ENCODE data around the gene ZNG1B.
"Not testable (repeated sequence)": the region's sequence is repeated elsewhere in the genome, so short reads cannot be mapped to it uniquely, and the experiment has no call there.

DNA sequence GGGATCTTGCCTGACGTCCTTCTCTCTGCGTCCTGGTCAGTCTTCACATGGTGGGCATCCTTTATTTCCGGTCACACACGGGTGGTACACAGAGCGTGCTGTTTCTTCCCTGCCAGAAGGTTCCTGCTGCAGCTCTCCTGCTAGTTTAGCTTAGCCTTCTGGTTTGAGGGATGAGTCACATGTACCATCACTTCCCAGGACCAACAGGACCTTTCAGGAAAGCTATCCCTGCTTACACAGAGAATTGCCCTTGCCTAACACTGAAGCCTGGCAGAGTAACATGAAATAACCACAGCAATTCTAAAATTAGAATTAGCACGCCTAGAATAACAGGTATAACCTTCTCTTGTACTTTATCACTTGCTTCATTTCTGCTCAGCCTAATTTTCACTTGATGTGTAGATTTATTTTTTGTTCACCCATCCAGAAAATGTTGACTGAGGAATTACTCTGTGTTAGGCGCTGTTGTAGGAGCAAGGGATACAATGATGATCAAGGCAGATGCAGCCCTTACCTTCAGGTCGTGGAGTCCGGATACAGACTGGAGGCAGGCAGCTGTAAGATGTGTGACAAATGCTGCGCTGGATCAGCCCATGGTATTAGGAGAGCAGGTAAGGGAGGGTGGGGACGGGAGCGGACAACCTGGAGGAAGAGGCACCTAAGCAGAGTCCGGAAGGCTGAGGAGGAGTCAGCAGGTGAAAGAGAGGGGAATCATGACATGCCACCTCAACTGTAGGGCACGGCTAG is 70.1 kb downstream of the ZNG1B start:
- TF ChIP-seq EZH2 (IDR thresholded peaks at IDR 0.05; ENCODE audit: borderline replicate concordance, low read length), result not testable (repeated sequence)
- TF ChIP-seq, protein P1, sequence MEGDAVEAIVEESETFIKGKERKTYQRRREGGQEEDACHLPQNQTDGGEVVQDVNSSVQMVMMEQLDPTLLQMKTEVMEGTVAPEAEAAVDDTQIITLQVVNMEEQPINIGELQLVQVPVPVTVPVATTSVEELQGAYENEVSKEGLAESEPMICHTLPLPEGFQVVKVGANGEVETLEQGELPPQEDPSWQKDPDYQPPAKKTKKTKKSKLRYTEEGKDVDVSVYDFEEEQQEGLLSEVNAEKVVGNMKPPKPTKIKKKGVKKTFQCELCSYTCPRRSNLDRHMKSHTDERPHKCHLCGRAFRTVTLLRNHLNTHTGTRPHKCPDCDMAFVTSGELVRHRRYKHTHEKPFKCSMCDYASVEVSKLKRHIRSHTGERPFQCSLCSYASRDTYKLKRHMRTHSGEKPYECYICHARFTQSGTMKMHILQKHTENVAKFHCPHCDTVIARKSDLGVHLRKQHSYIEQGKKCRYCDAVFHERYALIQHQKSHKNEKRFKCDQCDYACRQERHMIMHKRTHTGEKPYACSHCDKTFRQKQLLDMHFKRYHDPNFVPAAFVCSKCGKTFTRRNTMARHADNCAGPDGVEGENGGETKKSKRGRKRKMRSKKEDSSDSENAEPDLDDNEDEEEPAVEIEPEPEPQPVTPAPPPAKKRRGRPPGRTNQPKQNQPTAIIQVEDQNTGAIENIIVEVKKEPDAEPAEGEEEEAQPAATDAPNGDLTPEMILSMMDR (conservative IDR thresholded peaks at IDR 0.05 in 1 of 2, IDR thresholded peaks at IDR 0.05 in 1 of 2; ENCODE audit: extremely low read depth in 1 of 2, insufficient read depth in 1 of 2, low read depth in 1 of 2, low read length in 2 of 2), result not testable (repeated sequence)

Measured in mammary epithelial cell (primary cell).